NB4 (cell line): ENCODE data around the gene MACROD2.

ENCODE experiments used
- CTCF ChIP-seq: IDR thresholded peaks from one replicate; pipeline ENCODE4 v1.5.1; 2012; ENCODE audit warnings: low read depth, low read length
- MAX ChIP-seq: IDR thresholded peaks from 2 replicates; pipeline ENCODE4 v1.6.1; 2011; ENCODE audit warnings: low read depth, low read length

GRCh38 chr20:15977026-15977425 is 1981.7 kb downstream of the MACROD2 start:
- TF ChIP-seq CTCF (no peak), MAX (no peak)
